Liver (tissue), 9 donors: ENCODE data around the gene CPNE4. TPM values are rescaled to one million over a fixed set of nuclear protein-coding genes. Genes with fewer than 3 reads are reported as not detected.

ENCODE experiments used
- DNase-seq: peaks from one replicate; pipeline ENCODE4 v3.0.0-alpha.2; 2017; ENCODE audit warnings: low spot score
- H3K27ac ChIP-seq, 2 donors: one replicate each; pipeline ENCODE4 v1.7.0; 2013; ENCODE audit warnings: inconsistent platforms in 2 of 2, low read length in 2 of 2, control low read depth in 1 of 2, low read depth in 1 of 2, mild to moderate bottlenecking in 1 of 2
- H3K27me3 ChIP-seq, 4 donors: one replicate each; pipeline versions ENCODE4 v1.6.1 to v1.7.0; 2013; ENCODE audit warnings: low read length in 3 of 4, inconsistent platforms in 1 of 4, mild to moderate bottlenecking in 1 of 4, moderate library complexity in 1 of 4; ENCODE audit not compliant: control insufficient read depth in 4 of 4, insufficient read depth in 4 of 4
- H3K36me3 ChIP-seq, 4 donors: one replicate each; pipeline versions ENCODE4 v1.6.1 to v1.7.0; 2013; ENCODE audit warnings: low read length in 3 of 4, mild to moderate bottlenecking in 3 of 4, low read depth in 1 of 4, moderate library complexity in 1 of 4; ENCODE audit not compliant: control insufficient read depth in 4 of 4, insufficient read depth in 3 of 4
- H3K4me1 ChIP-seq, 4 donors: one replicate each; pipeline versions ENCODE4 v1.6.1 to v1.7.0; 2013; ENCODE audit warnings: low read length in 3 of 4, mild to moderate bottlenecking in 3 of 4, moderate library complexity in 1 of 4; ENCODE audit not compliant: control insufficient read depth in 4 of 4, insufficient read depth in 4 of 4
- H3K4me3 ChIP-seq, 3 donors: one replicate each; pipeline versions ENCODE4 v1.6.1 to v1.7.0; 2013; ENCODE audit warnings: low read length in 3 of 3, control low read depth in 1 of 3, low read depth in 1 of 3, mild to moderate bottlenecking in 1 of 3
- H3K9ac ChIP-seq, 2 donors: one replicate each; pipeline ENCODE4 v1.7.0; 2013; ENCODE audit warnings: low read length in 2 of 2, mild to moderate bottlenecking in 2 of 2, moderate library complexity in 2 of 2, control low read depth in 1 of 2, low read depth in 1 of 2
- H3K9me3 ChIP-seq, 4 donors: one replicate each; pipeline versions ENCODE4 v1.6.1 to v1.7.0; 2013; ENCODE audit warnings: low read length in 3 of 4; ENCODE audit not compliant: control insufficient read depth in 4 of 4
- EGR1 ChIP-seq, 2 donors: IDR thresholded peaks; 2 replicates each; pipeline ENCODE4 v1.6.1; 2016 to 2018; ENCODE audit warnings: antibody characterized with exemption in 2 of 2, low read depth in 2 of 2
- FOXA1 ChIP-seq: IDR thresholded peaks from 2 replicates; pipeline ENCODE4 v1.6.1; 2016; ENCODE audit warnings: antibody characterized with exemption
- FOXA2 ChIP-seq: IDR thresholded peaks from 2 replicates; pipeline ENCODE4 v1.6.1; 2016; ENCODE audit warnings: antibody characterized with exemption
- HNF4A ChIP-seq, 2 donors: conservative IDR thresholded peaks; 2 replicates each; pipeline ENCODE4 v1.6.1; 2016; ENCODE audit warnings: antibody characterized with exemption in 2 of 2, mild to moderate bottlenecking in 2 of 2
- NR2F2 ChIP-seq: IDR thresholded peaks from 2 replicates; pipeline ENCODE4 v1.6.1; 2016; ENCODE audit warnings: antibody characterized with exemption
- RAD21 ChIP-seq, 2 donors: IDR thresholded peaks; 2 replicates each; pipeline ENCODE4 v1.6.1; 2016; ENCODE audit warnings: antibody characterized with exemption in 2 of 2, mild to moderate bottlenecking in 2 of 2
- REST ChIP-seq: IDR thresholded peaks from 2 replicates; pipeline ENCODE4 v1.6.1; 2016; ENCODE audit warnings: antibody characterized with exemption, mild to moderate bottlenecking
- RXRA ChIP-seq, 2 donors: IDR thresholded peaks; 2 replicates each; pipeline ENCODE4 v1.6.1; 2017 to 2018; ENCODE audit warnings: antibody characterized with exemption in 2 of 2, mild to moderate bottlenecking in 1 of 2
- SP1 ChIP-seq: IDR thresholded peaks from 2 replicates; pipeline ENCODE4 v1.6.1; 2018; ENCODE audit warnings: antibody characterized with exemption, mild to moderate bottlenecking
- TAF1 ChIP-seq: conservative IDR thresholded peaks from 2 replicates; pipeline ENCODE4 v1.6.1; 2016; ENCODE audit warnings: antibody characterized with exemption, mild to moderate bottlenecking
- WGBS: extraction: QIAGEN DNeasy Blood & Tissue Kit; methylation state at CpG from one replicate; pipeline ENCODE4 v1.1.7; 2013; 5-methylcytosine and 5-hydroxymethylcytosine counted together
- polyA plus RNA-seq, 2 donors: library from polyadenylated mRNA; stranded (reverse) in 1 of 2; unstranded in 1 of 2; fragments of 200-250 nt in 1 of 2; fragments of >200 nt in 1 of 2; fragmentation: Nextera tagmentation in 1 of 2; extraction: Ambion mirVana in 1 of 2; gene quantifications; one replicate each; pipeline versions ENCODE4 v1.2.1 to v1.2.3, GENCODE V29; 2013 to 2015
- total RNA-seq, 2 donors: library from RNA; depleted of rRNA; stranded (reverse); fragments of >200 nt; gene quantifications; one replicate each; pipeline ENCODE4 v1.2.3, GENCODE V29; 2014
- TF ChIP-seq, protein P1 (sequence below): fragments of 150-350 bp; IDR thresholded peaks from 2 replicates; pipeline ENCODE4 v1.5.1; 2017; ENCODE audit warnings: improper control_type of control experiment, low read depth, low read length; ENCODE audit not compliant: missing input control
- TF ChIP-seq, protein P2 (sequence below): IDR thresholded peaks from 2 replicates; pipeline ENCODE4 v1.6.1; 2016; ENCODE audit warnings: antibody characterized with exemption
- TF ChIP-seq, protein P3 (sequence below): IDR thresholded peaks from 2 replicates; pipeline ENCODE4 v1.6.1; 2016; ENCODE audit warnings: antibody characterized with exemption
- donor health status: healthy.
- donor health status: healthy.
- donor health status: healthy.
- donor health status: healthy.
- donor health status: healthy.

The CPNE4 gene
- total and polyA plus RNA-seq, 4 donors: under 0.01 to 0.03 TPM; not detected in 2

DNA sequence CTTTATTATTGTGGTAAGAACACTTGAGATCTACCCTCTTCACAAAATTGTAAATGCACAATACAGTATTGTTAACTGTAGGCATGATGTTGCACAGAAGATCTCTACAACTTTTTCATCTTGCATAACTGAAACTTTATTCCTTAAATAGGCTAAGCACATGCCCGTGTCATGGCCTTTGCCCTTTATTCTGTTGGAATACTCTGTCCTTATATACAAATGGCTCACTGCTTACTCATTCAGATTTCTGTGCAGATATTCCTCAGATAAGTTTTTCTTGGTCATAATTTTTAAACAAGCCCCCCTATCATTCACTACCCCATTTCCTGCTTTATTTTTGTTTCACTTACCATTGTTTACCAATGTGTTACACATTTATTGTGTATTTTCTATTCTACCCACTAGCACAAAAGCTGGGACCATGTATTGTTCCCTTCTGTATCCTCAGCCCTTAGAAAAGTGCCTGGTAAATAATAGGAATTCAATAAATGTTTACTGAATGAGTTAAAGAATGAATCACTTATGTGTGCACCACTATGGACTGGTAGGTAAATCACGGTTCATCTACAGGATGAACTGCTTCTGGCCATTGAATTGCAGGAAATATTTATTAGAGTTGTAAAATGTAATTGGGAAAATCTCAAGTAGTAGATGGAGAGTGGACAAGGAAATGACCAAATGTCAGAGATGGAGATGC, 151.0 kb downstream of the CPNE4 start:
- no peak for DNase-seq
- Histone ChIP-seq H3K9me3 (no peaks in the 10 kb centered on the region), H3K4me1 (no peaks in the 10 kb centered on the region), H3K27me3 (no peaks in the 10 kb centered on the region), H3K36me3 (no peaks in the 10 kb centered on the region), H3K4me3 (no peak overlapping the region), H3K9ac (no peak overlapping the region), H3K27ac (no peak overlapping the region)
- no peak for TF ChIP-seq RAD21 (IDR thresholded peaks at IDR 0.05)
- no peak for TF ChIP-seq NR2F2
- no peak for TF ChIP-seq EGR1 (IDR thresholded peaks at IDR 0.05; ENCODE audit: low read depth in 2 of 2)
- TF ChIP-seq TAF1: no peak
- no peak for TF ChIP-seq RXRA (IDR thresholded peaks at IDR 0.05)
- TF ChIP-seq FOXA1: no peak
- TF ChIP-seq, protein P1, sequence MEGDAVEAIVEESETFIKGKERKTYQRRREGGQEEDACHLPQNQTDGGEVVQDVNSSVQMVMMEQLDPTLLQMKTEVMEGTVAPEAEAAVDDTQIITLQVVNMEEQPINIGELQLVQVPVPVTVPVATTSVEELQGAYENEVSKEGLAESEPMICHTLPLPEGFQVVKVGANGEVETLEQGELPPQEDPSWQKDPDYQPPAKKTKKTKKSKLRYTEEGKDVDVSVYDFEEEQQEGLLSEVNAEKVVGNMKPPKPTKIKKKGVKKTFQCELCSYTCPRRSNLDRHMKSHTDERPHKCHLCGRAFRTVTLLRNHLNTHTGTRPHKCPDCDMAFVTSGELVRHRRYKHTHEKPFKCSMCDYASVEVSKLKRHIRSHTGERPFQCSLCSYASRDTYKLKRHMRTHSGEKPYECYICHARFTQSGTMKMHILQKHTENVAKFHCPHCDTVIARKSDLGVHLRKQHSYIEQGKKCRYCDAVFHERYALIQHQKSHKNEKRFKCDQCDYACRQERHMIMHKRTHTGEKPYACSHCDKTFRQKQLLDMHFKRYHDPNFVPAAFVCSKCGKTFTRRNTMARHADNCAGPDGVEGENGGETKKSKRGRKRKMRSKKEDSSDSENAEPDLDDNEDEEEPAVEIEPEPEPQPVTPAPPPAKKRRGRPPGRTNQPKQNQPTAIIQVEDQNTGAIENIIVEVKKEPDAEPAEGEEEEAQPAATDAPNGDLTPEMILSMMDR: no peak
- WGBS: 29% methylated on average over 2 of the region's 2 CpGs

DNA sequence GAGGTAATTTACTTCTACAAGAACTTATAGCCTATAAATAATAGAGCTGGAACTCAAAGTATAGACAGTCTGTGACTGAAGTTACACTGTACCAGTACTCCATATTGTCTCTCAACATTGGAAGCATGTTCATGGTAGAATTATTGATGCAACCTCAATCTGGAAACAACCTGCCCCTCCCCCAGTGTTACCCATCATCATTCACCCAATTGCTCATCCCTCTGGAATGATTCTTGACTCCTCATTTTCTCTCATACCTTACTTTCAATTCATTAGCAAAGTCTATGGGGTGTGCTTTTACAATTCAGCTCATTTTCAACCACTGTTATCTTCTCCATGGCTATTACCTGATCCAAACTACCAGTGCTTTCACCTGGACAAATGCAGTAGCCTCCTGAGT, 151.7 kb downstream of the CPNE4 start:
- Histone ChIP-seq H3K9me3 (no peaks in the 10 kb centered on the region), H3K4me3 (no peak overlapping the region), H3K4me1 (no peaks in the 10 kb centered on the region), H3K27ac (no peak overlapping the region), H3K36me3 (no peaks in the 10 kb centered on the region), H3K27me3 (no peaks in the 10 kb centered on the region), H3K9ac (no peak overlapping the region)
- no peak for DNase-seq
- TF ChIP-seq, protein P2, sequence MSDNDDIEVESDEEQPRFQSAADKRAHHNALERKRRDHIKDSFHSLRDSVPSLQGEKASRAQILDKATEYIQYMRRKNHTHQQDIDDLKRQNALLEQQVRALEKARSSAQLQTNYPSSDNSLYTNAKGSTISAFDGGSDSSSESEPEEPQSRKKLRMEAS: no peak
- TF ChIP-seq TAF1: no peak
- TF ChIP-seq FOXA2: no peak
- no peak for TF ChIP-seq REST
- no peak for TF ChIP-seq NR2F2
- no peak for TF ChIP-seq RAD21 (IDR thresholded peaks at IDR 0.05)
- no peak for TF ChIP-seq HNF4A (conservative IDR thresholded peaks at IDR 0.05)
- TF ChIP-seq FOXA1: no peak
- TF ChIP-seq EGR1 (IDR thresholded peaks at IDR 0.05; ENCODE audit: low read depth in 2 of 2): no peak
- TF ChIP-seq SP1: no peak
- TF ChIP-seq RXRA (IDR thresholded peaks at IDR 0.05): no peak
- TF ChIP-seq, protein P3, sequence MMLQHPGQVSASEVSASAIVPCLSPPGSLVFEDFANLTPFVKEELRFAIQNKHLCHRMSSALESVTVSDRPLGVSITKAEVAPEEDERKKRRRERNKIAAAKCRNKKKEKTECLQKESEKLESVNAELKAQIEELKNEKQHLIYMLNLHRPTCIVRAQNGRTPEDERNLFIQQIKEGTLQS: no peak
